Activated CD8-positive, alpha-beta T cell treated with anti-CD3 and anti-CD28 coated beads for 36 hours (primary cell): ENCODE measurements around the gene VWA3B. TPM values are rescaled to one million over a fixed set of nuclear protein-coding genes. Genes with fewer than 3 reads are reported as not detected.

ENCODE experiments used
- ATAC-seq: fragments of 200-7000 bp; cut with Tn5 transposase; one replicate; pipeline ENCODE4 v1.10.0; 2021; ENCODE audit warnings: mild to moderate bottlenecking, moderate library complexity
- CTCF ChIA-PET: fragments of 350-600 bp; sonication (Branson Sonifier 250); formaldehyde crosslinking; loops from one replicate; lab custom pipeline; 2021; ENCODE audit warnings: antibody characterized with exemption; lab: Charles Lee
- POLR2A ChIA-PET: fragments of 350-600 bp; sonication (Branson Sonifier 250); formaldehyde crosslinking; loops from one replicate; lab custom pipeline; 2021; ENCODE audit warnings: antibody characterized with exemption; lab: Charles Lee
- DNase-seq: peaks from one replicate; pipeline ENCODE4 v3.0.0-alpha.2; 2020
- H3K27ac Mint-ChIP-seq: one replicate; pipeline ENCODE4 v1.8.0; 2021; ENCODE audit warnings: mild to moderate bottlenecking, mixed read lengths
- H3K27me3 Mint-ChIP-seq: one replicate; pipeline ENCODE4 v1.8.0; 2021; ENCODE audit warnings: mixed read lengths
- H3K36me3 Mint-ChIP-seq: one replicate; pipeline ENCODE4 v1.8.0; 2021; ENCODE audit warnings: low read depth, mixed read lengths
- H3K4me1 Mint-ChIP-seq: one replicate; pipeline ENCODE4 v1.8.0; 2021; ENCODE audit warnings: low read depth, mixed read lengths
- H3K4me3 Mint-ChIP-seq: one replicate; pipeline ENCODE4 v1.8.0; 2021; ENCODE audit warnings: mild to moderate bottlenecking, moderate library complexity, mixed read lengths
- H3K9me3 Mint-ChIP-seq: one replicate; pipeline ENCODE4 v1.8.0; 2021; ENCODE audit warnings: mixed read lengths
- CTCF ChIP-seq: fragments of 200-600 bp; IDR thresholded peaks from one replicate; pipeline ENCODE4 v1.8.0; 2022; ENCODE audit warnings: antibody characterized with exemption, mild to moderate bottlenecking
- intact Hi-C: fragments of 100-400 bp; cut with micrococcal nuclease; formaldehyde crosslinking; loops from one replicate; pipeline ENCODE4 v1.10.0; 2022
- total RNA-seq, 2 experiments: library from RNA; stranded (reverse); gene quantifications; one replicate each; pipeline ENCODE4 v1.2.3, GENCODE V29; 2021

VWA3B gene
- total RNA-seq, 2 experiments from 2014 or later, result not detected

- Mint-ChIP-seq H3K36me3 (no peaks in the 10 kb centered on the region), H3K9me3 (peaks cover 4% of the 10 kb centered on the region), H3K27ac (no peak overlapping the region), H3K4me3 (no peak overlapping the region), H3K27me3 (peaks cover 4% of the 10 kb centered on the region), H3K4me1 (no peaks in the 10 kb centered on the region)
- ATAC-seq, result no peak
- TF ChIP-seq CTCF, result no peak
- DNase-seq, result no peak
- ChIA-PET CTCF (no interaction called here), POLR2A (no interaction called here)
- intact Hi-C loops, result no loop called here
These were observed 28.6 kb upstream of the VWA3B start for GRCh38 chr2:98058191-98058975.

- DNase-seq (no peak), ATAC-seq (no peak)
- intact Hi-C loops, result no loop called here
- TF ChIP-seq CTCF, result no peak
- ChIA-PET CTCF (no interaction called here), POLR2A (no interaction called here)
- H3K9me3 Mint-ChIP-seq, result peaks cover 4% of the 10 kb centered on the region
- H3K27me3 Mint-ChIP-seq, result peaks cover 10% of the 10 kb centered on the region
- no peaks in the 10 kb centered on the region for H3K36me3 Mint-ChIP-seq
- H3K4me1 Mint-ChIP-seq, result no peaks in the 10 kb centered on the region
- H3K27ac Mint-ChIP-seq, result no peak overlapping the region
- H3K4me3 Mint-ChIP-seq, result no peak overlapping the region
These were observed 26.7 kb upstream of the VWA3B start for GRCh38 chr2:98060277-98060676.

- POLR2A ChIA-PET, result no interaction called here
- H3K27ac Mint-ChIP-seq, result no peak overlapping the region
- H3K4me1 Mint-ChIP-seq, result no peaks in the 10 kb centered on the region
- H3K36me3 Mint-ChIP-seq, result no peaks in the 10 kb centered on the region
- CTCF ChIA-PET, result no interaction called here
- intact Hi-C loops, result no loop called here
- no peak for ATAC-seq
- peaks cover 4% of the 10 kb centered on the region for H3K9me3 Mint-ChIP-seq
- no peak for TF ChIP-seq CTCF
- peaks cover 14% of the 10 kb centered on the region for H3K27me3 Mint-ChIP-seq
- no peak for DNase-seq
- no peak overlapping the region for H3K4me3 Mint-ChIP-seq
These were observed 23.6 kb upstream of the VWA3B start for GRCh38 chr2:98063291-98063854.

- CTCF ChIA-PET, result no interaction called here
These were observed 21.2 kb upstream of the VWA3B start for GRCh38 chr2:98065808-98066207.

More at GRCh38 chr2:98065808-98066207, 21.2 kb upstream of the VWA3B start:
- no peaks in the 10 kb centered on the region for H3K4me1 Mint-ChIP-seq
- intact Hi-C loops, result no loop called here
- H3K27ac Mint-ChIP-seq, result no peak overlapping the region
- peaks cover 17% of the 10 kb centered on the region for H3K27me3 Mint-ChIP-seq
- TF ChIP-seq CTCF, result no peak
- POLR2A ChIA-PET, result no interaction called here
- DNase-seq (no peak), ATAC-seq (no peak)
- H3K4me3 Mint-ChIP-seq, result no peak overlapping the region
- peaks cover 4% of the 10 kb centered on the region for H3K9me3 Mint-ChIP-seq
- no peaks in the 10 kb centered on the region for H3K36me3 Mint-ChIP-seq
